8988T (cell line): ENCODE results near the gene LAMA5.

ENCODE experiments used
- DNase-seq: peaks from one replicate; pipeline ENCODE4 v3.0.0; 2011

The LAMA5 gene

GRCh38 chr20:62282877-62283503 lies 84.1 kb downstream of the LAMA5 start:
- DNase-seq = no peak

GRCh38 chr20:62282103-62282502 lies 85.0 kb downstream of the LAMA5 start:
- DNase-seq = no peak

- no peak for DNase-seq
These were observed 85.8 kb downstream of the LAMA5 start for GRCh38 chr20:62281161-62281933.

- no peak for DNase-seq
These were observed 86.8 kb downstream of the LAMA5 start for GRCh38 chr20:62280303-62280702.

GRCh38 chr20:62277253-62277652 lies 89.9 kb downstream of the LAMA5 start:
- DNase-seq = no peak

- no peak for DNase-seq
These were observed 90.7 kb downstream of the LAMA5 start for GRCh38 chr20:62276439-62276838.

- DNase-seq = no peak
These were observed 91.9 kb downstream of the LAMA5 start for GRCh38 chr20:62275219-62275618.

- no peak for DNase-seq
These were observed 92.7 kb downstream of the LAMA5 start for GRCh38 chr20:62274332-62274950.

- no peak for DNase-seq
These were observed 93.7 kb downstream of the LAMA5 start for GRCh38 chr20:62273416-62273815.

- no peak for DNase-seq
These were observed 94.9 kb downstream of the LAMA5 start for GRCh38 chr20:62272200-62272599.

GRCh38 chr20:62269871-62270270 lies 97.2 kb downstream of the LAMA5 start:
- DNase-seq = no peak

GRCh38 chr20:62269378-62269777 lies 97.7 kb downstream of the LAMA5 start:
- DNase-seq = no peak

- DNase-seq = no peak
These were observed 98.7 kb downstream of the LAMA5 start for GRCh38 chr20:62268228-62268900.

GRCh38 chr20:62267543-62267942 lies 99.6 kb downstream of the LAMA5 start:
- DNase-seq = no peak

GRCh38 chr20:62266851-62267250 lies 100.3 kb downstream of the LAMA5 start:
- DNase-seq = no peak

- DNase-seq = no peak
These were observed 100.8 kb downstream of the LAMA5 start for GRCh38 chr20:62266340-62266739.

GRCh38 chr20:62265365-62265764 lies 101.7 kb downstream of the LAMA5 start:
- no peak for DNase-seq

- DNase-seq = no peak
These were observed 103.7 kb downstream of the LAMA5 start for GRCh38 chr20:62263396-62263795.

GRCh38 chr20:62262064-62262463 lies 105.0 kb downstream of the LAMA5 start:
- DNase-seq = no peak

- no peak for DNase-seq
These were observed 107.9 kb downstream of the LAMA5 start for GRCh38 chr20:62259294-62259565.
